Erythroblast (primary cell): Measurements from ENCODE around the gene PLSCR3.

Experiments
- GATA1 ChIP-seq: IDR thresholded peaks from 2 replicates; pipeline ENCODE4 v1.6.1; 2011; ENCODE audit warnings: low read depth, mild to moderate bottlenecking, control low read depth, low read length, moderate library complexity
- POLR2A ChIP-seq: IDR thresholded peaks from 2 replicates; pipeline ENCODE4 v1.6.1; 2011; ENCODE audit warnings: mild to moderate bottlenecking, low read length

GRCh38 chr17:7340179-7340578, 54.1 kb downstream of the PLSCR3 start:
- TF ChIP-seq POLR2A: no peak
- no peak for TF ChIP-seq GATA1
